DND-41 (cell line): ENCODE measurements around the gene EXOC4.

Source experiments
- ATAC-seq: fragments of 200-7000 bp; cut with Tn5 transposase; 3 replicates; pipeline ENCODE4 v1.9.1; 2021; ENCODE audit warnings: low read depth; ENCODE audit not compliant: insufficient read depth
- DNase-seq: peaks from one replicate; pipeline ENCODE4 v3.0.0-alpha.2; 2020
- H2AFZ ChIP-seq: 2 replicates; pipeline ENCODE4 v1.6.0; 2012; ENCODE audit warnings: low read depth, low read length
- H3K27ac ChIP-seq: 2 replicates; pipeline ENCODE4 v1.5.1; 2012; ENCODE audit warnings: low read length, inconsistent platforms
- H3K27me3 ChIP-seq: fragments of 200-600 bp; sonication (generic); 2 replicates; pipeline ENCODE4 v1.6.0; 2012; ENCODE audit warnings: low read length, mild to moderate bottlenecking, inconsistent platforms; ENCODE audit not compliant: insufficient read depth, poor library complexity
- H3K36me3 ChIP-seq: 2 replicates; pipeline ENCODE4 v1.5.1; 2012; ENCODE audit warnings: low read length, inconsistent platforms; ENCODE audit not compliant: insufficient read depth
- H3K4me1 ChIP-seq: 2 replicates; pipeline ENCODE4 v1.5.1; 2012; ENCODE audit warnings: mild to moderate bottlenecking, low read length; ENCODE audit not compliant: insufficient read depth
- H3K4me2 ChIP-seq: 2 replicates; pipeline ENCODE4 v1.6.0; 2012; ENCODE audit warnings: mild to moderate bottlenecking, moderate library complexity, low read length, inconsistent platforms; ENCODE audit not compliant: insufficient read depth
- H3K4me3 ChIP-seq, 2 experiments: fragments of 200-600 bp in 1 of 2; shearing (Covaris generic) in 1 of 2; 2 replicates each; pipeline ENCODE4 v1.5.1; 2012 to 2016; ENCODE audit warnings: inconsistent platforms in 2 of 2, low read length in 2 of 2, mild to moderate bottlenecking in 2 of 2, low read depth in 1 of 2, moderate library complexity in 1 of 2
- H3K79me2 ChIP-seq: 2 replicates; pipeline ENCODE4 v1.6.0; 2012; ENCODE audit warnings: low read length, inconsistent platforms; ENCODE audit not compliant: insufficient read depth
- H3K9ac ChIP-seq: 2 replicates; pipeline ENCODE4 v1.6.0; 2012; ENCODE audit warnings: low read depth, mild to moderate bottlenecking, inconsistent platforms, low read length, moderate library complexity
- H3K9me3 ChIP-seq: 2 replicates; pipeline ENCODE4 v1.5.1; 2012; ENCODE audit warnings: low read length, moderate library complexity, mild to moderate bottlenecking, inconsistent platforms; ENCODE audit not compliant: insufficient read depth, severe bottlenecking
- H4K20me1 ChIP-seq: 2 replicates; pipeline ENCODE4 v1.6.0; 2012; ENCODE audit warnings: low read length; ENCODE audit not compliant: insufficient read depth
- CTCF ChIP-seq: IDR thresholded peaks from 2 replicates; pipeline ENCODE4 v1.5.1; 2012; ENCODE audit warnings: borderline replicate concordance, low read length, moderate library complexity, mild to moderate bottlenecking; ENCODE audit not compliant: poor library complexity, severe bottlenecking; ENCODE audit errors: extremely low read depth
- EZH2 ChIP-seq: IDR thresholded peaks from 3 replicates; pipeline ENCODE4 v1.6.1; 2012; ENCODE audit warnings: borderline replicate concordance, low read depth, mild to moderate bottlenecking, moderate library complexity, low read length, inconsistent platforms; ENCODE audit not compliant: severe bottlenecking

The EXOC4 gene

GRCh38 chr7:133705596-133705995, 452.7 kb downstream of the EXOC4 start:
- H3K4me1 ChIP-seq, result no peaks in the 10 kb centered on the region
- no peaks in the 10 kb centered on the region for H3K36me3 ChIP-seq
- no peaks in the 10 kb centered on the region for H4K20me1 ChIP-seq
- no peak overlapping the region for H3K9ac ChIP-seq
- no peaks in the 10 kb centered on the region for H3K79me2 ChIP-seq
- no peak for DNase-seq
- no peaks in the 10 kb centered on the region for H3K9me3 ChIP-seq
- H3K4me3 ChIP-seq, result no peak overlapping the region
- H3K27me3 ChIP-seq, result no peaks in the 10 kb centered on the region
- no peak overlapping the region for H3K27ac ChIP-seq
- TF ChIP-seq EZH2, result no peak
- H2AFZ ChIP-seq, result no peak overlapping the region
- H3K4me2 ChIP-seq, result no peak overlapping the region
- no peak for ATAC-seq

GRCh38 chr7:133706016-133706415, 453.1 kb downstream of the EXOC4 start:
- Histone ChIP-seq H3K4me2 (no peak overlapping the region), H3K27ac (no peak overlapping the region), H3K4me1 (no peaks in the 10 kb centered on the region), H4K20me1 (no peaks in the 10 kb centered on the region), H2AFZ (no peak overlapping the region), H3K9ac (no peak overlapping the region), H3K9me3 (no peaks in the 10 kb centered on the region), H3K36me3 (no peaks in the 10 kb centered on the region), H3K27me3 (no peaks in the 10 kb centered on the region), H3K79me2 (no peaks in the 10 kb centered on the region), H3K4me3 (no peak overlapping the region)
- DNase-seq, result no peak
- ATAC-seq, result no peak
- no peak for TF ChIP-seq EZH2
- TF ChIP-seq CTCF, result no peak

- H4K20me1 ChIP-seq, result no peaks in the 10 kb centered on the region
- H3K27ac ChIP-seq, result no peak overlapping the region
- H3K4me1 ChIP-seq, result no peaks in the 10 kb centered on the region
- no peaks in the 10 kb centered on the region for H3K36me3 ChIP-seq
- no peak overlapping the region for H3K9ac ChIP-seq
- H3K4me2 ChIP-seq, result no peak overlapping the region
- DNase-seq, result no peak
- H3K79me2 ChIP-seq, result no peaks in the 10 kb centered on the region
- H3K9me3 ChIP-seq, result no peaks in the 10 kb centered on the region
- H3K4me3 ChIP-seq, result no peak overlapping the region
- H3K27me3 ChIP-seq, result no peaks in the 10 kb centered on the region
- peak; percentile 47; the same call in 2 of the 3 replicates for ATAC-seq
- TF ChIP-seq CTCF (no peak), EZH2 (no peak)
- no peak overlapping the region for H2AFZ ChIP-seq
Observed at GRCh38 chr7:133709036-133709880, 456.4 kb downstream of the EXOC4 start.

- Histone ChIP-seq H3K9me3 (no peaks in the 10 kb centered on the region), H2AFZ (no peak overlapping the region), H3K36me3 (no peaks in the 10 kb centered on the region), H3K4me1 (no peaks in the 10 kb centered on the region), H3K4me3 (no peak overlapping the region), H3K4me2 (no peak overlapping the region), H3K79me2 (no peaks in the 10 kb centered on the region), H3K9ac (no peak overlapping the region), H3K27ac (no peak overlapping the region), H4K20me1 (no peaks in the 10 kb centered on the region), H3K27me3 (no peaks in the 10 kb centered on the region)
- ATAC-seq (no peak), DNase-seq (no peak)
- no peak for TF ChIP-seq EZH2
- TF ChIP-seq CTCF, result no peak
Observed at GRCh38 chr7:133712544-133712943, 459.7 kb downstream of the EXOC4 start.
